Stimulated activated CD8-positive, alpha-beta memory T cell treated with anti-CD3 and anti-CD28 coated beads, Interleukin-4, amount 100 ng/mL, for 4 hours (primary cell): ENCODE results near the gene NOP53.

Experiments used
- DNase-seq, 2 donors: peaks; one replicate each; pipeline ENCODE4 v3.0.0-alpha.2; 2020; ENCODE audit warnings: low read depth in 2 of 2, low spot score in 1 of 2

The NOP53 gene

DNA sequence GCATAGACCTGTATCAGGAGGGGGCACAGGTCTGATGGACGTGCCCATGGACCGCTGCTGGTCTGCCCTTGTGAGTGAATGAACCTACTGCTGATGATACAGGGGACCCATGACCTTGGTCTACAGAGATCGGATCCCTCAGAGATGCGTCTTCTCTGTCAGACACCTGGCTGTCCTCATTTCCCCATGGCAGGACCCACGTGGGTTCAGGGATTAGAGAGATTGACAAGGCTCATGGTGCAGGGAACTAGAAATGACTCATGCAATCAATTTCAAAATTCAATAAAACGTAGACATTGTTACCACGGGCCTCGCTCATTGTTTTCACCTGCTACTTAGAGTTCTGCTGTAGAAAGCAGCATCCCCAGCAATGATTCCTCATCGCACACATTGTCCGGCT is 60.0 kb downstream of the NOP53 start:
- no peak for DNase-seq

DNA sequence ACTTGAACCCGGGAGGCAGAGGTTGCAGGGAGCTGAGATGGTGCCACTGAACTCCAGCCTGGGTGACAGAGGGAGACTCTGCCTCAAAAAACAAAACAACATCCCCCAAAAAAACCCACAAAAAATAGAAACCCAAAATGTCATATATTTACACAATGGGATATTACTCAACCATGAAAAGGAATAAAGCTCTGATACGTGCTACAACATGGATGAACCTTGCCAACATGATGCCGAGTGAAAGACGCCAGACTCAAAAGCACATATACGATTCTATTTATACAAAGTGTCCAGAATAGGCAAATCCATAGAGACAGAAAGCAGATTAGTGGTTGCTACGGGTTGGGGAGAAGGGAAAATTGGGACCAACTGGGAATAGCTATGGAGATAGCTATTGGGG is 61.1 kb downstream of the NOP53 start:
- no peak for DNase-seq
